Islet precursor cell (in vitro differentiated cells): ENCODE measurements around the gene TEN1.

Experiments used
- DNase-seq: peaks from one replicate; pipeline ENCODE4 v3.0.0-alpha.2; 2018

TEN1 gene

DNA sequence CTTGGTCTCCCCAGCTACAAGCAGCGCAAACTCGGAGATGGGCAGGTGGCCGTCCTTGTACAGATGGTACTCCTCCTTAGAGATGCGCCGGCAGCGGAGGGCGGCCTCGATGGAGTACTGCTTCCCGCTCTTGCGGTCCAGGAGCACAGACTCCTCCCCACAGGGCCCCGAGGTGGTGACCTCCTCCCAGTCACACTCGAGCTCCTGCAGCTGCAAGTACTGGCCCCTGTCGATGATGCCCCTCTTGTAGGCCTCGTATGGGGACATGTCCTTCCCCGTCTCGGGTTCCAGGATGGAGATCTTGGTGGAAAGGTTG, 28.8 kb downstream of the TEN1 start:
- peak; percentile 57 for DNase-seq

DNA sequence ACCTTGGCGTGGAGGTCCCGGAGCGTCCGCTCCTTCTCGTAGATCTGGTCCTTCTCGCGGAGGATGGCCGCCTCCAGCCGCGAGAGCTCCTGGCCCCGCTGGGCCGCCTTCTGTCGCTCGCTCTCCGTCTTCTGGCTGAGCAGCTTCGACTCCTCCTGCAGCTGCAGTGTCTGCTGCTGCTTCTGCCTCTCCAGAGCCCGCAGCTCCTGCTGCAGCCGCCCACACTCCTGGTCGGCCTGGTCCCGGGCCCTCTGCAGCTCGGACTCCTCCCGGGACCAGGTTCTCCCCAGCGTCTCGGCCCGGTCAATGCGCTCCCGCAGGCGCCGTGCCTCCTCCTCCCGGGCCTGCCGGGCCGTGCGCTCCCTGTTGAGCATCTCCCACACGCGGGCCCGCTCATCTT, 29.2 kb downstream of the TEN1 start:
- no peak for DNase-seq

DNA sequence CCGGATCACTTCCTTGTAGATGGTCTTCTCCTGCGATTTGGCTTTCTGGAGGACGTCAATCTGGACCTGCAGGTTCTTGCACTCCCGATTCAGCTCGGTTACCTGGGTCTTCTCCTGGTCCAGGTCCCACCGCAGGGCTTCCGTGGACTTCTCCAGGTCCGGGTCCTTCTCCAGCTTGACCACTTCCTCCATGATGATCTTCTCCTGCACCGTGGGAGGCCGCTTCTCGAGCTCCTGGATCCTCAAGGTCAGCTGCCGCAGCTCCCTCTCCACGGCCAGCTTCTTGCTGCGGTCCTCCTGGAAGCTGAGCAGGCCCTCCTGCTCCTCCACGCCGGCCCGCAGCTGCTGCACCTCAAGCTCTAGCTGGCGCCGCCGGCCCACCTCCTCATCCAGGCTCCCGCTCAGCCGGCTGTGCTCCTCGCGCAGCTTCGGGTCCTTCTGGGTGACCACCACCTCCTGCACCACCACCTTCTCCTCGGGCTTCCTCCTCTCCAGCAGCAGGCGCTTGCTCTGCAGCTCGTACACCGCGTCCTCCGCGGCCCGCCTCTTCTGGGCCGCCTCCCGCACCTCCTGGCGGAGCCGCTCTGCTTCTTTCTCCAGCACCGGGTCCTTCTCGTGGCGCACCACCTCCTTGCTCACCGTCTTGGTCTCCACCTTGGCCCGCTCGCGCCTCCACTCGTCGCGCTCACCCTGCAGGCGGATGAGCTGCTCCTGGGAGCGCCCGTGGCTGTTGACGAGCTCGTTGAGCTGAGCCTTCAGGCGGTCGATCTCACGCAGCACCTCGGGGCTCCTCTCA, 29.8 kb downstream of the TEN1 start:
- DNase-seq = peak; percentile 56

DNA sequence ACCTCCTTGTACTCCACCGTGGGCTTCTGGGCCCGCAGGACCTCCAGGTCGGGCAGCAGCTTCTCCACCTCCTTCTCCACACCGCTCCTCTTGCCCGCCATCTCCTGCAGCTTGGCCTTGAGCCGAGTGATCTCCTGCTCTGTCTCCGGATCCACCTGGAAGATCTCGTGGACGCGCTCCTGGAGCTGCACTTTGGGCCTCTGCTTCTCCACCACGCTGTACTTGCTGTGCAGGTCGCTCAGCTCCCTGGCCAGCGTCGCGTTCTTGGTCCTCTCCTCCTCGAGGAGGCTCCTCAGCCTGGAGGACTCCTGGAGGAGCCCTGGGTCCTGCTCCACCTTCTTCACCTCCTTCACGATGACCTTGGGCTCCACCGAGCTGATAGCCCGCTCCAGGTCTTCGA, 30.4 kb downstream of the TEN1 start:
- DNase-seq = peak; percentile 55

DNA sequence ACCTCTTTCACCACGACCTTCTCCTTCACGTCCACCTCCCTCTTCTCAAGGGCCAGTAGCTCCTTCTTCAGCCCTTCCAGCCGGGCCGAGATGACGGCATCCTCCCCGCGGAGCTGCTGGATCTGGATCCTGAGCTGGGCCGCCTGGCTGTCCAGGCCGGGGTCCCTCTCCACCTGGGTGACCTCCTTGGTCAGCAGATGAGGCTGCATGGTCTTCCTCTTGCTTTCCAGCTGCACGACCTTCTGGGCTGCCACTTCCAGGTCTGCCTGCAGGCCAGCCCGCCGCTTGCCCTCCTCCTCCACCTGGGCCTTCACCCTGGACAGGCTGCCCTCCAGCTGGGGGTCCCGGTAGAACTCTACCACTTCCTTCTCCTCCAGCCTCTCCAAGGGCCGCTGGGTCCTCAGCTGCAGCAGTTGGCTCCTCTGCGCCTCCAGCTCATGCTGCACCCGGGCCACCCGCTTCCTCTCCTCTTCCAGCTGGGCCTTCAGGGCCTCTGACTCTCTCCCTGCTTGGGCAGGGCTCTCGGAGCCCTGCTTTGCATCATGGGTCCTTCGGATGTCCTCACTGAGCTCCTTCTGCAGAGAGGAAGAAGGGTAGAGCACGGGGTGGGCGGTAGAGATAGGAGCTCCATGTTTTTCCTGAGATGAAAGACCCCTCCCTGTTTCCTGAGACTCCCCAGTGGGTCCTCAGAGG, 31.1 kb downstream of the TEN1 start:
- peak; percentile 52 for DNase-seq

DNA sequence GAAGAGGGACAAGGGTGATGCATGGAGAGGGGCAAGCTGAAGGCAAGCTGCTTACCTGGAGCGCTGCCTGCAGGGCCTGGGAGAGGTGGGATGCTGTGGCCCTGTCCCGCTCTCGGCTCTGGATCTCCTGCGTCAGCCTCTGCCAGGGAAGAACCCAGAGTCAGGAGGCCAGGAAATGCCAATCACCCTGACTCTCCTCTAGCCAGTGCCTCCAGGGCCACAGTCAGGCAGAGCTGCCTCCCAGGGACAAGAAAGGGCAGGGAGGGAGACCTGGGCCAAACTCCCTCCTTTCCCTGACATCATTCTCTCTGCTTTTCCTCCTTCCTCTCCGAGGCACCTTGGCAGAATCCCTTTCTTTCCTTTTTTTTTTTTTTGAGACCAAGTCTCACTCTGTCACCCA, 32.9 kb downstream of the TEN1 start:
- DNase-seq = no peak

DNA sequence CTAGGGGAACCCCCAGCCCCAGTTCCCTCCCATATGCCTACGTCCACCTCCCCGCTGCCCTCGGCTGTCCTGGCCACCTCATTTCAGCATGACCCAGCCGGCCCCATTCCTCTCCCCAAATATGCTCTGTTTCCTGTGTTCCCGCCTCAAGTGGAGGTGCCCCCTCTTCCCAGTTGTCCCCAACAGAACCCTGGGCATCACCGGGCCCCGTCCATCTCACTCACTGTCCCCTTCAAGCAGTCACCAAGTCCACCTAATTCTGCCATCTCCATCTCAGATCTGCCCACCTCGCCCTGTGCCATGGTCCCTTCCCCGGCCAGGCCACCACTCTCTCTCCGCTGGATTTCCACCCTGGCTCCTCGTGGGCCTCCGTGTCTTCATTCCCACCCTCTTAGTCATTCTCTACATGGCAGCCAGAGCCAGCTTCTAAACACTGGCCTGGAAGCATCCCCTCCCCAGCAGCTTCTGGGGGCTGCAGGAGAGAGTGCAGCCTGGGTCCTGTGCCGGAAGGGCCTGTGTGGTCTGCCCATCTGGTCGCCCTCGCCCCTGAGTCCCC, 34.4 kb downstream of the TEN1 start:
- DNase-seq = peak; percentile 61

DNA sequence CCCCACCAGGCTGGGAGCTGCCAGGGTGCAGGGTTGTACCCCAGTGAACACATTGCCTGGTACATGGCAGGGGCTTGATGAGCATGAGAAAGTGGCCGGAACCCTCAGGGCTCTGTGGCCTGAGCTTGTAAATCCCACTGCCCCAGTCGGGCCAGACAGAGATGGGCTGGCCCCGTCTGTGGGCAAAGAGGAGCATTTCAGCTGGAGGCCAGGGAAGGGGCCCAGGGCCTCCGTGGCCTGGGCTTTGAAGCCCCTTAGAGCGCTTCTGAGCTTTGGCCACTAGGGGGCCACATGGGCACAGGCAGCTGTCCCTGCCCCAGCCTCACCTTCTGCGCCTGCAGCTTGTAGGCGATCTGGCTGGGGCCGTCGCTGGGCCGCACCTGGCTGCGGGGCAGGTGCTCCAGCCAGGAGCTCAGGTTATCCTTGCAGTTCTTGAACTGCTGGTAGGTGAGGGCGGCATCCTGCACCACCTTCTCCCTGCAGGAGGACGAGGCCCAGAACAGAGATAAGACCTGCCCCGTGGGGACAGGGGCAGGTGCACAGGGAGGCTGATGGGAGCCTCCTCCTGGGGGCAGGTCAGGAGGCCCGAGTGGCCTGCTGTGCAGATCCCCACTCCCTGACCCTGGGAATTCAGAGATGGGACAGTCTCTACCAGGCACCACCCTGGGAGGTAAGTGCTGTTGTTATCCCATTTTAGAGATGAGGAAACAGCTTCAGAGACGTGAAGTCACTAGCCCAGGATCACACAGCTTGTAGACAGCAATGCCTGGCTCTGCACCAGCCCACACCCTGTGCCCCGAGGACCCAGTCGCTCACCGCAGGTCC, 35.3 kb downstream of the TEN1 start:
- peak; percentile 95 for DNase-seq

DNA sequence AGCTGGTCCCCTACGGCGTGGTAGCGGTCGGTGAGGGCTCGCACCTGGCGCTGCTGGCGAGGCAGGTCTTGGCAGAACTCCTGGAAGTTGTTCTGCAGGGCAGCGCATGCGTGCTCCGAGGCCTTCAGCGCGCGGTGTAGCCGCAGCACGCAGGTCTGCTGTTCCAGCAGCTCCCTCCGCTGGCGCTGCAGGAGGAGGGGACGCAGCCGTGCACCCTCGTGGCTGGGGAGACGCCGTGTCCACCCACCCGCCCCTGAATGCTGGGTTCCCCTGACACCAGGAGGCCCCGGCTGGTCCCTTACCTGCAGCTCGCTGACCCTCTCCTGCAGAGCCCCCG, 35.9 kb downstream of the TEN1 start:
- DNase-seq = peak; percentile 53

DNA sequence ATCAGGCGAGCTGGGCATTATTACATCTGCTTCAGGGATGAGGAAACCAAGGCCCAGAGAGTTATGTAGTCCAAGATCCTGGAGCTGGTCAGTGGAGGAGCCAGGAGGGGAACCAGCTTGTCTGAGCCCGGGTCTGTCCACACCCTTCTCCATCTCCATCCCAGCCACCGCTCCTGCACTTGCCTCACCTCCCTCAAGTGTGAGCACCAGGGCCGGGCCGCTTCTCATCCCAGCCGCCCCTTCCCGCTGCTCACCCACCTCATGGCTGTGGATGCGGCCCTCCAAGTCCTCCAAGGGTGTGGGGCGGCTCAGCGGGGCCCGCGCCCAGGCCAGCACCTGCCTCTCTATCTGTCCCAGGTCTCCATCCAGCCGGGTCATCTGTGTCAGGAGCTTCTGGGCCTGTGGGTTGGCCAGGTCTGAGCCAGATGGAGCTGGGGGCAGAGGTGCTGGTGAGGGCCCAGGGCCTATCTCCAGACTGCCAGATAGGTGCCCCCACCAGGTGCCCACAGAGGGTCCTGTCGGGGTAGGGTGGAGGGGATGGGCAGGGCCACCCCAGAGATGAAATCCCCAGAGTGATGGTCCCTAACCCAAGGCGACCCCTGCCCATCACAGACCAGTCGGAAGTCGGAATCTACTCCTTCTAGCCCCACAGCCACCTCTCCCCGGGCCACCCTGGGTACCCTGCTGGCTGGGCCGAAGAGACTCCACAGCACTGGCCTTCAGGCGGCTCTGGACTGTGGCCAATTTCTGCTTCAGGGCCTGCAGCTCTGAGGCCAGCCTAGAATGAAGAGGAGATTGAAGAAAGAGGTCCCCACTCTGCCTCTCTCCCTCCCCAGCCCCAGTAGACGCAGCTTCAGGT, 38.7 kb downstream of the TEN1 start:
- DNase-seq = no peak

DNA sequence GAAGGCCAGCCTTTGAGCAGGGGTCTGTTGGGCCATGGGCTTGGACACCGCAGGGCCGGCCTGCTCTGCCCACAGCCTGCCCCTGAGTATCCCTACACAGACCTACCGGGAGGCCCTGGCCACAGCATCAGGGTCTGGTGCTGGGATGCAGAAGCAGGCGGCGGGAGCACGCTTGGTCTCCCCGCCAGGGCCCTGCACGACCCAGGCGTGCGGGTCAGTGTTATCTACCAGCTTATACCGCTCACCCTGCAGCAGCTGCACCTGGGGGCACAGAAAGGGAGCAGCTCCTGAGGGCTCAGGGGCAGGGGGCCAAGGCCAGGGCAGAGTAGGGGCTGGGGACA, 39.3 kb downstream of the TEN1 start:
- DNase-seq = no peak

DNA sequence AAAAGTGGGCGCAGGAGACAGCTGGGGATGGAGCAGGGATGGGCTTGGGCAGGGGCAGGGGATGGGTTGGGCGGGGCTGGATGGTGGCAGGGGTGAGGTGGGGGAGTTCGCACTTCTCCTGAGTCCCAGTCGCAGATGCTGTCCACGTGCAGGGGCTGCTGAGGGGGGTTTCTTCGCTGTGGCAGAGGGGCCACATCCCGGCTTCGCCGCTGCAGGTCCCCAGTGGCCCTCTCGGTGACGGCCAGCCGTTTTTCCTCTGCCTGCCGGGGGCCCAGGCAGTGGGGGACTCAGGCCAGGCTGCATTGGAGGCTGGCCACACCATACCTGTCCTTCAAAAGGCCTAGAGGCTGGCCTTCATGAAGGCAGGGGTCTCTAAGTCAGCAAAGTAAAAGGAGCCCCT, 39.8 kb downstream of the TEN1 start:
- no peak for DNase-seq

DNA sequence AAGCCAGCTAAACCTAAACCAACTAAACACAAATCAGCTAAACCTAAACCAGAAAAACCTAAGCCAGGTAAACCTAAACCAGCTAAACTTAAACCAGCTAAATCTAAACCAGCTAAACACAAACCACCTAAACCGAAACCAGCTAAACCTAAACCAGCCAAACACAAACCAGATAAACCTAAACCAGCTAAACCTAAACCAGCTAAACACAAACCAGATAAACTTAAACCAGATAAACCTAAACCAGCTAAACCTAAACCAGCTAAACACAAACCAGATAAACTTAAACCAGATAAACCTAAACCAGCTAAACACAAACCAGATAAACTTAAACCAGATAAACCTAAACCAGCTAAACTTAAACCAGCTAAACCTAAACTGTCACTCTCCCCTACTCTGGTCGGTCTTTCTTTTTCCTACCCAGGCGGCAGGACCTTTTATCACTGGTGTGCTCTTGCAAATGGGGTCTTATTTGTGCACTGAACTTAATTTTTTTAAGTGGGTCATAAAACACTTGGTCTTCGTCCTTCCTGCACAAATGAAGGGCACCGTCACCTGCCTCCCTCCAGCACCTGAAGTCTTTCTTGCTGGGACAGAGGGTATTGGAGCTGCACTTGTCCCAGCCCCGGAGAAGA, 40.9 kb downstream of the TEN1 start:
- DNase-seq = no peak

DNA sequence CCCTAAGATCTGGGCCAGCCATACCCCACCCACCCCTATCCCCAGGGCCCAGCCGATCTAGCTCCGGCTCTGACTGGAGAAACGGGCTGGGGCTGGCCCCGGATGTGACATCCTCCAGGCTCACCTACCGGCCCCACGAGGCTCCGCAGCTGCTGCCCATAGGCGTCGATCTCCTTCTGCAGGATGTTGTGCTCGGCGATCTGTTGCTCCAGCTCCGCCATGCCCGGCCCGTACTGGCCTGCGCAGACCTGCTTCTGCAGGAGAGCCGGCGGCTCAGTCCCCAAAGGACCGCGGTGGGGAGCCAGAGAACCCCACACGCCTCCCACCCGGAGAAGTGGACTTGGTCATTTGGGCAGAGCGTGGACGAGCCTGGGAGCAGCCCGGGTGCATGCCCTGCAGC, 43.2 kb downstream of the TEN1 start:
- no peak for DNase-seq

DNA sequence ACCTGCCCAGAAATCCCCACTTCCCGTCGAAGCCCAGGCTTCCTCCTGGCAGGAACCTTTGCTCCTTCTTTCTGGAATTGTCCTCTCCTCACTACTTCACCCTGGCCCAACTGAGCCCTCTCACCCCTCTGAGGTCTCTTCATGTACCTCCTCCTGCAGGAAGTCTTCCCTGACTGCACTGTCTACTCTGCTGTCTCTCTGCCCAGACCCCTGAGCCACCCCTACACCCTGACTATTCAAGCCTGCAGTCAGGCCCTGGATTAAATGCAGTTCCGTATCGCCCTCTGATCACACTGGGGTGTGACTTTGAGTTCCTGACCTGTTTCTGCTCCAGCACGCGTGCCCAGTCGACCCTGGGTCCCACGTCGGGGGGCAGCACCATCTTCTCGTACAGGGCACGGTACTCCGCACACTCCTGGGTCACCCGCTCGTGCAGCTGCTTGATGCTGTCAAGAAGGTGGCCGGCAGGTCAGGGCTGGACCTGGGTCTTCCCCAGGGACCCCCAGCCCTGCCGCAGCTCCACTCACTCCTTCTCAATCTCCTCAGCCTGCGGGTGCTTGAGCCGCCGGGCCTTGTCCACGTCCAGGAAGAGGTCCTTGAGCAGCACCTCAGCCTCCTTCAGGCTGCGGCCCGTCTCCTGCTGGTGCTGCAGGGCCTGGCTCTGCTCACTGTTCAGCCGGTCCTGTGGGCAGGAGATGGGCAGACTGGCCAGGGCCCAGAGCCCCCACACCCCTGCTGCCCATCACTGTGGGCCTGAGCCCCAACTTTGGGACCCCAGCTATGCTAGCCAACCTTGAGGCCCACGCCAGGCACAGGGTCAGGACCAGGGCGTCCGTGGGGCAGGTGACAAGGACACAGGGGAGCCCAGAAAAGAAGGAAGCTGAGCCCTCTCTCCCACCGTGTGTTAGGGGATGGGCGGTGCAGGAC, 44.2 kb downstream of the TEN1 start:
- no peak for DNase-seq

DNA sequence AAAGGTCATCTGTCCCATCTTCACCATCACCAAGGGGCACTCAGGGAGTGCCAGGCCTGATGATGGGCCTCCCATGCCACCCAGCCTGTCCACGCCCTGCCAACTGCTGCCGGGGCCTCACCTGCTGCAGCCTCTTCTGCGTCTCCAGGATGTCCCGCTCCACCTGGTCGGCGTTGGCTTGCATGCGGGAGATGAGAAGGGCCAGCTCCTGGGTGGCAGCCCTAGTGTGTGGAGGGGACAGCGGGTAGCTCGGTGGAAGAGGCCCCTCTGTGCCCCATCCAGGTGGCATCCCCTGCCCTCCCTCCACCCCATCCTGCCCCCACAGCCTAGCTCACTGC, 44.8 kb downstream of the TEN1 start:
- DNase-seq = no peak

DNA sequence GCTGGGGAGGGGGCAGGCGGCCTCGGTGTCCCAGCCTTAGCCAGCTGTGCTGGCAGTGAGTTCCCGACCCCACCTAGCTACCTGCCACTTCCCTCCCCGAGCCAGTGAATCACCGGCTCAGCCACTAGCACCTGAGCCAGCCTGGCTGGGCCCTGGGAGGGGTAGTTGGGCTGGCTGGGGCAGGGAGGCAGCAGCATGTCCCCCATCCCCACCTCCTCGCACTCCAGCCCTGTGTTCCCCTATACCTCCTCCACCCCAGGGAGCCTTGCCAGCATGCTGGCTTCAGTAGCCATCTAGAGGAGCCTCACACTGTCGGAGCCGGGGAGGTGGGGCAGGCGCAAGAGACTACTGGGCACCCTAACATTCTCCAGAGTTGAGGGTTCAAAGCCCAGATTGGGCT, 45.3 kb downstream of the TEN1 start:
- DNase-seq = no peak

DNA sequence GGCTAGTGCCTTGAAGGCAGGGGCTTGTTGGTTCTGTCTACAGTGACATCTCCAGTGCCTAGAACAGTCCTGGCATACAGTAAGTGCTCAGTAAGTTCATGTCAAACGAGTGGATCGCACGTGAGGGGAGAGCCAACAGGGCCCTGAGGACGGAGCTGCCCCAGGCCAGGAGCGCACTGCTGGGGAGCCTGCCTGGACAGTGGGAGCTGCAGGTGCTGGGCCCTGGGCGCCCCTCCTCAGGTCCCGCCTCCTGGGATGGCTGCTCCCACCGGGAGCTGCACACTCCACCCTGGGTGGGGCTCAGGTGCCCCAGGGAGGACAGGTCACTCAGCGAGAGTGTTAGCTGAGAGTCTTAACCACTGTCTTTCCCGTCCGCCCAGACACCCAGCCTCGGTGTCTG, 46.3 kb downstream of the TEN1 start:
- DNase-seq = no peak

DNA sequence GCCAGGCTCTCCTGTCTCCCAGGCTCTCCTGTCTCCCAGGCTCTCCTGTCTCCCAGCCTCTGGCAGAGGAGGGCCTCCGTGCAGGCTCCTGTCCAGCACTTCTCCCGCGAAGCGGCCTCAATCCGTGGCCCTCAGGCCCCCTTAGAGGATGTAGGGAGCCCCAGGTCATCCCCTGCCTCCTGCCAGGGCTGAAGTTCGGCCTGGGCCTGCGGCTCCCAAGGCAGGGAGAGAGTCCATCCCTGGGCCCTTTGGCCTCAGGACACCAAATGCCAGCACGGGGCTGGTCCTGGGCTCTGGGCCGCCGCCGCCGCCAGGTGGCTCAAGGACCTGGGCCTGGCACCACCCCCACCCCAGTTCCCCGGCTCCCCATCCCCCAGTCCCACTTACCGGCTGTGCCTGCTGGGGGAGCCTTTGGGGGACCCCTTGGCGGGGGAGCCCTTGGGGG, 47.7 kb downstream of the TEN1 start:
- DNase-seq = peak; percentile 53

DNA sequence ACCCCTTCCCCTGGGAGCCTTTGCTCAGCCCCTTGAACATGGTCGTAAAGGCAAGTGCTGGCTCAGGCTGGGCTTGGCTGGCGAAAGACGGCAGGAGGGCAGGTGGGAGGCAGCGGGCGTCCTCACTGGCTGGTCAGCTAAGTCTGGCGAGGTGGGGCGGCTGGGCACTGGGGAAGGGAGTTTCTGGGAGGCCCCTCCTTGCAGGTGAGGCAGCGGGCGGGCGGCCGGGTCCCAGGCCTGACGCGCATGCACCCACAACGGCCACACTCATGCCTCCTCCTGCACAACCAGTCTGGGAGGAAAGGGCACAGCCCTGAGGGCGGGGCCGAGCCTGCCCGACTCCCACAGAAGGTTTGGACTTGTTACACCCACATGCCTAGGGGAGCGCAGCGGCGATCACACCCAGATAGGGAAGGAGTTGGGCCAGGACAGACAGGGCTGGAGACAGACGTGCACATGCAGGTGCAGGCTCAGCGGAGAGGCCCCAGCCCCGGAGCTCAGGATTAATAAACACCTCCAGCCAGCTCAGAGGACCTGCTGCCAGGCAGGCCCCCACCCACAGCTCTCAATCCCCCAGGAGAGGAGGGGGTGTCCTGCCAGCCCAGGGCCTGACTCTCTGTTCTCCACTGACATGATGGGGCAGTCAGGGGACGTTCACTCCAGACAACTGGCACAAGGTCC, 48.3 kb downstream of the TEN1 start, which contains the start of gene EVPL:
Gene EVPL (minus strand): TSS at position 148 of the 681 bp plus-strand sequence. CDS start 108 bp downstream, at position 40.
- DNase-seq = peak; percentile 64
